Lower lobe of right lung (tissue), 2 donors: Measurements from ENCODE around the gene MLLT6. TPM values are rescaled to one million over a fixed set of nuclear protein-coding genes. Genes with fewer than 3 reads are reported as not detected.

Experiments used
- ATAC-seq, 2 donors: fragments of 200-7000 bp; cut with Tn5 transposase; one replicate each; pipeline ENCODE4 v1.9.1; 2020 to 2022; ENCODE audit warnings: mild to moderate bottlenecking in 2 of 2, moderate library complexity in 2 of 2
- DNase-seq: peaks from one replicate; pipeline ENCODE4 v3.0.0-alpha.2; 2020
- H3K27ac ChIP-seq: fragments of 200-600 bp; one replicate; pipeline ENCODE4 v1.8.0; 2022
- H3K27me3 ChIP-seq: fragments of 200-600 bp; one replicate; pipeline ENCODE4 v1.8.0; 2022; ENCODE audit warnings: low read depth
- H3K36me3 ChIP-seq: fragments of 200-600 bp; one replicate; pipeline ENCODE4 v1.8.0; 2022; ENCODE audit warnings: mild to moderate bottlenecking
- H3K4me1 ChIP-seq: fragments of 200-600 bp; one replicate; pipeline ENCODE4 v1.8.0; 2022
- H3K4me3 ChIP-seq: fragments of 200-600 bp; one replicate; pipeline ENCODE4 v1.8.0; 2022; ENCODE audit warnings: mild to moderate bottlenecking
- H3K9me3 ChIP-seq: fragments of 200-600 bp; one replicate; pipeline ENCODE4 v1.8.0; 2022
- intact Hi-C: fragments of 100-400 bp; cut with DNase I; formaldehyde crosslinking; loops from one replicate; pipeline ENCODE4 v1.11.0; 2022
- total RNA-seq: library from RNA; stranded (reverse); fragmentation: NEBNext Ultra II Directional; extraction: Animal tissue kit (Norgen Biotek cat#: 25700); gene quantifications from one replicate; pipeline ENCODE4 v1.2.1, GENCODE V29; 2021
- TF ChIP-seq, protein P1 (sequence below): fragments of 200-600 bp; IDR thresholded peaks from one replicate; pipeline ENCODE4 v1.8.0; 2022; ENCODE audit warnings: antibody characterized with exemption, mild to moderate bottlenecking
- donor health status: DM: no; HTN: yes; CAD: no; lungs with severe emphysema.

The MLLT6 gene
- total RNA-seq, 1 donor from 2014 or later: 135 TPM

DNA sequence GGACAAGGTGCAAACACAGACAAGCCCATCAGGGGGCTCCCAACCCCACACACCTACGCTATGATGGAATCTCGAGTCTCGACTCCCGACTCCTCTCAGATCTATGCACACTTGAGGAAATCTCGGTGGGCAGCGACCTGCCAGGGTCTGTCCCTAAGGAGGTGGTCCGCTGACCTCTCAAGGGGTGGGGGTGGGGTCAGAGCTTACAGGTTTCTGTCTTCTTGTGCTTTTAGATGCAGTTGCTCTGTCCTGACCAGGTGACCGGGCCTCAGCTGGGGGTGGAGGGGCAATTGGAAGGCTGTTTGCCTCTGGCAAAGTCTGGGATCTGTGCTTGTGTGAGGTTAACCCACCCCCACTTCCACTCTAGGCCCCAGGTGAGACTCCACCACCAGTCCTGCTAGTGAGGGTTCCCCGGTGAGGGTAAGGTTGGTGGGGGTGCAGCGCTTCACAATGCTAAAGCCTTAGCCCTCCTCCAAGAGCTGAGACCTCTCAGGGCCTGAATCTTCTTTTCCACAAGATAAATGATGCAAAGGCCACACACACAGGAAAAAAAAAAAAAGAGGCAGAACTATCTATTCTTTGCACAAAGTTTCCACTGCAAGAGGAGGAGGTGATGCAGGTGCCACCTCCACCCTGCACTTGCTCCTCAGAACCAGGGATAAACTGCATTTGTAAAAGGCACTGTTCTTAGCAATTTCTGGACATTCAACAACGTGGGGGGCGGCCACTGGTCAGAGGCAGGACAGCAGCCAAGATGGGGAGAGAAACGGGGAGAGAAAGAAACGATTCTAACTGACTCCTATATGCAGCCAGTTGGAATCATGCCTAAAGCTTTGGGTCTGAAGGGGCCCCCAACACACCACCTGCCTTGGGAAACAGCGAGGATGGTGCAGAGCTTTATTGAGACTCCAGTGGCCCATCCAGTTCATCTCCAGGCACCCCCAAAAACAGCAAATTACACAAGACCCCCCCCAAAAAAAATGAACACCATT lies 29.2 kb downstream of the MLLT6 start:
- intact Hi-C loops: no loop called here
- Histone ChIP-seq H3K36me3 (peaks cover 52% of the 10 kb centered on the region), H3K9me3 (no peaks in the 10 kb centered on the region), H3K4me3 (no peak overlapping the region), H3K27ac (no peak overlapping the region), H3K27me3 (no peaks in the 10 kb centered on the region), H3K4me1 (peaks cover 38% of the 10 kb centered on the region)
- ATAC-seq: no peak
- TF ChIP-seq, protein P1, sequence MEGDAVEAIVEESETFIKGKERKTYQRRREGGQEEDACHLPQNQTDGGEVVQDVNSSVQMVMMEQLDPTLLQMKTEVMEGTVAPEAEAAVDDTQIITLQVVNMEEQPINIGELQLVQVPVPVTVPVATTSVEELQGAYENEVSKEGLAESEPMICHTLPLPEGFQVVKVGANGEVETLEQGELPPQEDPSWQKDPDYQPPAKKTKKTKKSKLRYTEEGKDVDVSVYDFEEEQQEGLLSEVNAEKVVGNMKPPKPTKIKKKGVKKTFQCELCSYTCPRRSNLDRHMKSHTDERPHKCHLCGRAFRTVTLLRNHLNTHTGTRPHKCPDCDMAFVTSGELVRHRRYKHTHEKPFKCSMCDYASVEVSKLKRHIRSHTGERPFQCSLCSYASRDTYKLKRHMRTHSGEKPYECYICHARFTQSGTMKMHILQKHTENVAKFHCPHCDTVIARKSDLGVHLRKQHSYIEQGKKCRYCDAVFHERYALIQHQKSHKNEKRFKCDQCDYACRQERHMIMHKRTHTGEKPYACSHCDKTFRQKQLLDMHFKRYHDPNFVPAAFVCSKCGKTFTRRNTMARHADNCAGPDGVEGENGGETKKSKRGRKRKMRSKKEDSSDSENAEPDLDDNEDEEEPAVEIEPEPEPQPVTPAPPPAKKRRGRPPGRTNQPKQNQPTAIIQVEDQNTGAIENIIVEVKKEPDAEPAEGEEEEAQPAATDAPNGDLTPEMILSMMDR: no peak
- DNase-seq: no peak

- Histone ChIP-seq H3K27ac (no peak overlapping the region), H3K4me3 (no peak overlapping the region), H3K27me3 (no peaks in the 10 kb centered on the region), H3K4me1 (peaks cover 33% of the 10 kb centered on the region), H3K36me3 (peaks cover 62% of the 10 kb centered on the region), H3K9me3 (no peaks in the 10 kb centered on the region)
- DNase-seq: peak; percentile 74
- peak; percentile 21 to 22 for ATAC-seq
- intact Hi-C loops: no loop called here
- TF ChIP-seq, protein P1: peak; percentile 82
These were observed 30.3 kb downstream of the MLLT6 start for GRCh38 chr17:38735161-38735997.

GRCh38 chr17:38738007-38738662 lies 33.1 kb downstream of the MLLT6 start:
- Histone ChIP-seq H3K4me3 (no peak overlapping the region), H3K27ac (no peak overlapping the region), H3K4me1 (peaks cover 31% of the 10 kb centered on the region), H3K27me3 (no peaks in the 10 kb centered on the region), H3K9me3 (no peaks in the 10 kb centered on the region), H3K36me3 (peaks cover 63% of the 10 kb centered on the region)
- no peak for DNase-seq
- ATAC-seq: no peak
- TF ChIP-seq, protein P1: no peak
- intact Hi-C loops: no loop called here

DNA sequence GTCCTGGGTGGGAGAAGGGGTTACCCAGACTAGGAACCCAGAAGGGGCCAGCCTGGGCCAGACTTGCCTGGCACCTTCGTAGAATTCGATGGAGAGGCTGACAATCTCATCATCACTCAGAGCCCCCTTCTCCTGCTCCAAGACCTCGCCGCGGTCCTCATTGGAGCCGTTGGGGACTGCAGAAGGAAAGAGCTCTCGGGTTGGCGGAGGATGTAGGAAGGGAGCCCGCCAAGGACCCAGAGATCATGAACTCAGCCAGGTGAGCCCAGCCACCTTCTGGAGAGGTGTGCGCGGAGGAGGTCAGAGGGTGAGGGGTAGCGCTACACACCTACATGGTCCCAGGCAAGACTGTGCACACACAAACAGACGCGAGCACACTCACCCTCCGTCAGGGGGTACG lies 33.6 kb downstream of the MLLT6 start:
- Histone ChIP-seq H3K4me1 (peaks cover 34% of the 10 kb centered on the region), H3K27me3 (no peaks in the 10 kb centered on the region), H3K9me3 (no peaks in the 10 kb centered on the region), H3K27ac (no peak overlapping the region), H3K36me3 (peaks cover 59% of the 10 kb centered on the region), H3K4me3 (no peak overlapping the region)
- intact Hi-C loops: no loop called here
- DNase-seq (no peak), ATAC-seq (no peak)
- TF ChIP-seq, protein P1: no peak

DNA sequence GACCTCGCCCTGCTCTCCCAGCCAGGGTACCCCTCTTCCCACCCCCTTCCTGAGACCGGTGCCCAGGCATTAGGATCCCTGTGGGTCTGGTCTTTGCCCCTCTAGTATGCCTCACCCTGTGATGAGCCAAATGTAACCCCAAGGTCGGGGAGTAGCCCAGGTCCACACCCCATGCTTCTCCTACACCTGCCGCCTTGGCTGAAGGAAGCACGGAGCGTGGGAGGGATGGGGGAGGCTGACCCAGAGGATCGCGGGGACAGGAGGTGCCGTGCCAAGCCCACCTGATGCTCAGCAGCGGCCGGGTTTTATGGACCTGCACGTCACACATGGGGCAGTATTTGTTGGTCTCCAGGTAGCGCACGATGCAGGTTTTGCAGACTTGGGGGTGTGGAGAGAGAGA lies 34.2 kb downstream of the MLLT6 start:
- TF ChIP-seq, protein P1: no peak
- peaks cover 54% of the 10 kb centered on the region for H3K36me3 ChIP-seq

More for the DNA sequence above, 34.2 kb downstream of the MLLT6 start:
- Histone ChIP-seq H3K9me3 (no peaks in the 10 kb centered on the region), H3K27me3 (no peaks in the 10 kb centered on the region), H3K4me3 (no peak overlapping the region), H3K4me1 (peaks cover 39% of the 10 kb centered on the region), H3K27ac (no peak overlapping the region)
- no peak for DNase-seq
- intact Hi-C loops: no loop called here
- no peak for ATAC-seq
